Measurements from ENCODE around the gene SLC24A4. TPM values are rescaled to one million over a fixed set of nuclear protein-coding genes. Genes with fewer than 3 reads are reported as not detected.

The SLC24A4 gene
- total RNA-seq, 1 donor from 2014 or later, result 0.34 TPM

DNA sequence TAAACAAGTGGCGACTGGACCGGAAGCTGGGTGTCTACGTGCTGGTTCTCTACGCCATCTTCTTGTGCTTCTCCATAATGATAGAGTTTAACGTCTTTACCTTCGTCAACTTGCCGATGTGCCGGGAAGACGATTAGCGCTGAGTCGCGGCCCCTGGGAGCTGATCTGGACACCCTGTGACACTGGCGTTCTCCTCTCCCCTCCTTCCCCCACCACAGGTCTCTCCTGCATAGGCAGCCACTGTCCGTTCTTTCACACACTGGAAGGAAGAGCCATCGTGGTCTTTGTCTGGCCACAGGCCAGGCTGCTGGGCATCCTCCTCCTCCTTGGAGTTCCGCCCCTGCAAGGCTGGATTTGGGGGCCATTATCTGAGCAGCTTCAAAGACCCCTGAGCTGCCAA lies 170.5 kb downstream of the SLC24A4 start:
- Mint-ChIP-seq H3K27ac (ENCODE audit: unreplicated experiment) (no peak overlapping the region), H3K4me3 (ENCODE audit: unreplicated experiment) (no peak overlapping the region), H3K36me3 (ENCODE audit: unreplicated experiment) (no peaks in the 10 kb centered on the region), H3K4me1 (ENCODE audit: low read depth, unreplicated experiment) (peaks cover 8% of the 10 kb centered on the region), H3K27me3 (ENCODE audit: unreplicated experiment) (no peaks in the 10 kb centered on the region), H3K9me3 (ENCODE audit: unreplicated experiment) (no peaks in the 10 kb centered on the region)
- DNase-seq, result no peak
- TF ChIP-seq, protein P1, sequence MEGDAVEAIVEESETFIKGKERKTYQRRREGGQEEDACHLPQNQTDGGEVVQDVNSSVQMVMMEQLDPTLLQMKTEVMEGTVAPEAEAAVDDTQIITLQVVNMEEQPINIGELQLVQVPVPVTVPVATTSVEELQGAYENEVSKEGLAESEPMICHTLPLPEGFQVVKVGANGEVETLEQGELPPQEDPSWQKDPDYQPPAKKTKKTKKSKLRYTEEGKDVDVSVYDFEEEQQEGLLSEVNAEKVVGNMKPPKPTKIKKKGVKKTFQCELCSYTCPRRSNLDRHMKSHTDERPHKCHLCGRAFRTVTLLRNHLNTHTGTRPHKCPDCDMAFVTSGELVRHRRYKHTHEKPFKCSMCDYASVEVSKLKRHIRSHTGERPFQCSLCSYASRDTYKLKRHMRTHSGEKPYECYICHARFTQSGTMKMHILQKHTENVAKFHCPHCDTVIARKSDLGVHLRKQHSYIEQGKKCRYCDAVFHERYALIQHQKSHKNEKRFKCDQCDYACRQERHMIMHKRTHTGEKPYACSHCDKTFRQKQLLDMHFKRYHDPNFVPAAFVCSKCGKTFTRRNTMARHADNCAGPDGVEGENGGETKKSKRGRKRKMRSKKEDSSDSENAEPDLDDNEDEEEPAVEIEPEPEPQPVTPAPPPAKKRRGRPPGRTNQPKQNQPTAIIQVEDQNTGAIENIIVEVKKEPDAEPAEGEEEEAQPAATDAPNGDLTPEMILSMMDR (IDR thresholded peaks at IDR 0.05; ENCODE audit: partially characterized antibody, unreplicated experiment), result no peak

DNA sequence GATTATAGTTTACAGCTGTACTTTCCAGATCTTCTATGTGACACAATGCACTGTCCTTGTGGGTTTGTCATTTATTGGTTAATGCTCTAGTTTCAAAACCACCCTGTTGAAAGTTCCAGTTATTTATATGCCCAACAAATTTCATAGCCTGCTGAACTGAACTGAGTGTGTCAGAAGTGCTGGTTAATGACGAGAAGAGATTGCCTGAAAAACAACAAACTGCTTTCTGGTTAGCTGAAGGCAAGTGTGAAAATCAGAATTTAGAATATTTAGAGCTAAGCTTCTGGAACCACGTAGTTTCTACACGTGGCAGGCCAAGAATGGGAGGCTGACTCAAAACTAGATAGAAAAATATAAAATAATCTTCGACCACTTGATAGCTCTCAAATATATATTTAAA lies 171.5 kb downstream of the SLC24A4 start:
- Mint-ChIP-seq H3K27me3 (ENCODE audit: unreplicated experiment) (no peaks in the 10 kb centered on the region), H3K4me3 (ENCODE audit: unreplicated experiment) (no peak overlapping the region), H3K27ac (ENCODE audit: unreplicated experiment) (no peak overlapping the region), H3K4me1 (ENCODE audit: low read depth, unreplicated experiment) (peaks cover 8% of the 10 kb centered on the region), H3K9me3 (ENCODE audit: unreplicated experiment) (no peaks in the 10 kb centered on the region), H3K36me3 (ENCODE audit: unreplicated experiment) (no peaks in the 10 kb centered on the region)
- no peak for DNase-seq
- TF ChIP-seq, protein P1 (IDR thresholded peaks at IDR 0.05; ENCODE audit: partially characterized antibody, unreplicated experiment), result no peak

- H3K4me3 Mint-ChIP-seq (ENCODE audit: unreplicated experiment), result no peak overlapping the region
- H3K27me3 Mint-ChIP-seq (ENCODE audit: unreplicated experiment), result no peaks in the 10 kb centered on the region
- H3K36me3 Mint-ChIP-seq (ENCODE audit: unreplicated experiment), result no peaks in the 10 kb centered on the region
- DNase-seq, result no peak
- no peak overlapping the region for H3K27ac Mint-ChIP-seq (ENCODE audit: unreplicated experiment)
- no peaks in the 10 kb centered on the region for H3K9me3 Mint-ChIP-seq (ENCODE audit: unreplicated experiment)
- TF ChIP-seq, protein P1 (IDR thresholded peaks at IDR 0.05; ENCODE audit: partially characterized antibody, unreplicated experiment), result no peak
- H3K4me1 Mint-ChIP-seq (ENCODE audit: low read depth, unreplicated experiment), result peaks cover 8% of the 10 kb centered on the region
Measured at GRCh38 chr14:92495027-92495426, 172.1 kb downstream of the SLC24A4 start.

DNA sequence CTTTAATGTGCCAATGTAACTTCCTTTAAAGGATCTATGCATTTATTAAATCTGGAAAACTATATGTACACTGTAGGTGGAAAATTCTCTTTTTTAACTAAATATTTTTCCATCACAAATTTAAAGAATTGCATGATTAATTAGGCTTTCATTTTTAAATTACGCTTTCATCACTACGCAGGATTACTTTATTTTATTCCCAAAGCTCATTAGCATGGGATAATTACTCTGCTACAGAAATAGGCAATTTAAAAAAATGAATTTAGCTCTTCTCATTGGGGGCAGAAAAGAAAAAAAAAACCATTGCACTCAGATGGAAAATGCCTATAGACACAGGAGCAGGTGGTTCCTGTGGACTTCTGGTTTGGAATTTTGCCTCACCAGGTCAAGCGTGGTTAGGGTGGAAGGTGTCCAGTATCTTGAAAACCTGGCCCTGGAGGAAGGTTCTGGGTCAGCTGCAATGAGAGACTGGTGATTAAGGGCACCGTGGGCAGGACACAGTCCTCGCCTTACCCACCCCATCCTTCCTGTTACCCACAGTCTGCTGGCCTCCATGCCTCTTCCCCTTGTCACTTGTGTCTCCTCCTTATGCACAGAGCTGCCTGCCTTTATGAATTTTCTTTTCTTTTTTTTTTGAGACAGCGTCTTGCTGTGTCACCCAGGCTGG lies 173.4 kb downstream of the SLC24A4 start:
- Mint-ChIP-seq H3K4me3 (ENCODE audit: unreplicated experiment) (no peak overlapping the region), H3K9me3 (ENCODE audit: unreplicated experiment) (no peaks in the 10 kb centered on the region), H3K27ac (ENCODE audit: unreplicated experiment) (no peak overlapping the region), H3K4me1 (ENCODE audit: low read depth, unreplicated experiment) (peaks cover 13% of the 10 kb centered on the region), H3K27me3 (ENCODE audit: unreplicated experiment) (no peaks in the 10 kb centered on the region), H3K36me3 (ENCODE audit: unreplicated experiment) (no peaks in the 10 kb centered on the region)
- TF ChIP-seq, protein P1 (IDR thresholded peaks at IDR 0.05; ENCODE audit: partially characterized antibody, unreplicated experiment), result no peak
- no peak for DNase-seq

DNA sequence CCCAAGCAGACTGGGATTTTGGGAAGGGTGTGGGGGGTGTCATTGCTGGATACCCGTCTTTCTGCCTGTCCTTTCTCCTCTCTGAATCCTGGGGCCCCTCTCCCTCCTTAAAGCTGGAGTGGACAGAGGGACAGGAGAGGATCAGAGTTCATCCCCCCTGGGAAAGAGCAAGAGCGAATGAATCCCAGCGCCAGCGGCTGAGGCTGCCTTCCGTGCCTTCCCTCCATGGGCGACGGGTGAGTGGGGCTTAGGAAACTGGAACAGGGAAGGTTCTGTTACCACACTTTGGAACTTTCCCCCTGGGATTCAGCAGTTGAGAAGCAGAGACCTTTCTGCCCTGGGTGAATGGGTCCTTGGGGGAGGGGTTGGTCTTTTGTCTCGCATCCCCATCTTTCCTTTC lies 174.4 kb downstream of the SLC24A4 start:
- H3K4me3 Mint-ChIP-seq (ENCODE audit: unreplicated experiment), result no peak overlapping the region
- peaks cover 13% of the 10 kb centered on the region for H3K4me1 Mint-ChIP-seq (ENCODE audit: low read depth, unreplicated experiment)
- DNase-seq, result no peak
- H3K27ac Mint-ChIP-seq (ENCODE audit: unreplicated experiment), result no peak overlapping the region
- H3K36me3 Mint-ChIP-seq (ENCODE audit: unreplicated experiment), result no peaks in the 10 kb centered on the region
- no peaks in the 10 kb centered on the region for H3K27me3 Mint-ChIP-seq (ENCODE audit: unreplicated experiment)
- H3K9me3 Mint-ChIP-seq (ENCODE audit: unreplicated experiment), result no peaks in the 10 kb centered on the region
- TF ChIP-seq, protein P1 (IDR thresholded peaks at IDR 0.05; ENCODE audit: partially characterized antibody, unreplicated experiment), result no peak

Measured in glutamatergic neuron (in vitro differentiated cells).